Osteoblast (primary cell): ENCODE data around the gene LYSMD1. TPM values are rescaled to one million over a fixed set of nuclear protein-coding genes. Genes with fewer than 3 reads are reported as not detected.

Experiments
- DNase-seq: peaks from one replicate; pipeline ENCODE4 v3.0.0; 2011; ENCODE audit warnings: low spot score, mixed read lengths; ENCODE audit not compliant: insufficient read length; ENCODE audit errors: missing footprints
- H2AFZ ChIP-seq: 2 replicates; pipeline ENCODE4 v1.6.0; 2011; ENCODE audit warnings: mild to moderate bottlenecking, low read length
- H3K27ac ChIP-seq: 2 replicates; pipeline ENCODE4 v1.5.1; 2011; ENCODE audit warnings: mild to moderate bottlenecking, low read depth, low read length, moderate library complexity
- H3K27me3 ChIP-seq: 2 replicates; pipeline ENCODE4 v1.6.0; 2012; ENCODE audit warnings: mild to moderate bottlenecking, control low read depth, inconsistent platforms, low read length, moderate library complexity; ENCODE audit not compliant: insufficient read depth
- H3K36me3 ChIP-seq: 2 replicates; pipeline ENCODE4 v1.5.1; 2011; ENCODE audit warnings: mild to moderate bottlenecking, low read length, control low read depth, moderate library complexity; ENCODE audit not compliant: insufficient read depth
- H3K4me1 ChIP-seq: 2 replicates; pipeline ENCODE4 v1.5.1; 2011; ENCODE audit warnings: mild to moderate bottlenecking, low read length, control low read depth, moderate library complexity; ENCODE audit not compliant: insufficient read depth
- H3K4me2 ChIP-seq: 2 replicates; pipeline ENCODE4 v1.6.0; 2011; ENCODE audit warnings: mild to moderate bottlenecking, low read length; ENCODE audit not compliant: insufficient read depth
- H3K4me3 ChIP-seq: fragments of 200-600 bp; sonication (generic); 3 replicates; pipeline ENCODE4 v1.5.1; 2012; ENCODE audit warnings: mild to moderate bottlenecking, low read length, inconsistent platforms; ENCODE audit not compliant: insufficient read depth
- H3K79me2 ChIP-seq: 2 replicates; pipeline ENCODE4 v1.6.0; 2012; ENCODE audit warnings: mild to moderate bottlenecking, low read length, control low read depth, inconsistent platforms; ENCODE audit not compliant: insufficient read depth
- H3K9me3 ChIP-seq: 2 replicates; pipeline ENCODE4 v1.5.1; 2011; ENCODE audit warnings: low read depth, low read length, control low read depth
- H4K20me1 ChIP-seq: 2 replicates; pipeline ENCODE4 v1.6.0; 2012; ENCODE audit warnings: mild to moderate bottlenecking, low read length, control low read depth; ENCODE audit not compliant: insufficient read depth
- total RNA-seq: library from RNA; depleted of rRNA; stranded (reverse); fragments of >200 nt; gene quantifications from 2 replicates; pipeline ENCODE4 v1.2.3, GENCODE V29; 2012
- TF ChIP-seq, protein P1 (sequence below): IDR thresholded peaks from 2 replicates; pipeline ENCODE4 v1.5.1; 2011; ENCODE audit warnings: mild to moderate bottlenecking, low read depth, low read length, moderate library complexity; ENCODE audit errors: extremely low read depth

Gene LYSMD1
- total RNA-seq, 1 donor: 12.7 TPM

DNA sequence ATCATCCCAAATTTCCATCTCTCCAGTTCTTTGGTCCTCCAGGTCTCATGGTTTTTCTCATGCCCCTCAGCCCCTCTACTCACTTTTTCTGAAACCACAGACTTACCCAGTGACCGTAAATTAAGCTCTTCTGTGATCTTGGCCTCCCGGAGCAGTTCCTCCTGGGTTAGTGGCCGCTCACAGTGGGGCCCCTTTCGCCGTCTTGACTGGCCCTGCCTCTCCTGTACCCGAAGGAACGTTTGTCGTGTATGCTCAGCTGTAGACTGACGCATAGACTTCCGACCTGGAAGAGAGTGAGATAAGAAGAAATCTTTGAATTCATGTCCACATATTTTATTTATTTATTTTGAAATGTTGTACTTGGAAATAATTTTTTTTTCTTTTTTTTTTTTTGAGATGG is 18.5 kb upstream of the LYSMD1 start:
- H3K79me2 ChIP-seq: peaks cover 27% of the 10 kb centered on the region

DNA sequence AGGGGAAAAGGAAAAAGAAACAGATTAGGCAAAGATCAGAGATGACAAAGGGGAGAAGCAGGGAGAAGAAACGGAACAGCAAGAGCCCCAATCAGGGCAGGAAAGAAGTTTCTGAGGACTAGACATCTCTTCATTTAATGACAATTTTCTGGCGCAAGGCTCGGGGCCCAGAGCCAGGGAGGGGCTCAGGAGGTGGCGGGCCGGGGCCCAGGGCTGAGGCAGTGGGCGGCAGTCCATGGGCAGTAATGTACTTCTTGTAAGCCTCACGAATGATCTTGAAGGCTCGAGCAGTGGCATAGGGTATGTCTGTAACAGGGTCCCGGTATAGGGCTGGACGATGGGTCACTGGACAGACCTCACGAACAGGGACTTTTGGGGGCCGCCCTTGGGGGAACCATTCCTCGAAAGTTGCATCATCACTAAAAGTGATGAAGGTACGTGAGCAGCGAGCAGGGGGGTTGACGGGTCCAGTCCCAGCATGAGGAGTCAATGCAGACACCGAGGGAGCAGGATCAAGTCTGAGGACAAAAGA is 10.9 kb upstream of the LYSMD1 start:
- Histone ChIP-seq H3K27me3 (no peaks in the 10 kb centered on the region), H3K9me3 (no peaks in the 10 kb centered on the region), H3K4me2 (no peak overlapping the region), H2AFZ (no peak overlapping the region), H3K27ac (no peak overlapping the region), H3K79me2 (no peaks in the 10 kb centered on the region), H4K20me1 (no peaks in the 10 kb centered on the region), H3K36me3 (peaks cover 46% of the 10 kb centered on the region), H3K4me1 (peaks cover 6% of the 10 kb centered on the region), H3K4me3 (no peak overlapping the region)
- no peak for DNase-seq
- TF ChIP-seq, protein P1, sequence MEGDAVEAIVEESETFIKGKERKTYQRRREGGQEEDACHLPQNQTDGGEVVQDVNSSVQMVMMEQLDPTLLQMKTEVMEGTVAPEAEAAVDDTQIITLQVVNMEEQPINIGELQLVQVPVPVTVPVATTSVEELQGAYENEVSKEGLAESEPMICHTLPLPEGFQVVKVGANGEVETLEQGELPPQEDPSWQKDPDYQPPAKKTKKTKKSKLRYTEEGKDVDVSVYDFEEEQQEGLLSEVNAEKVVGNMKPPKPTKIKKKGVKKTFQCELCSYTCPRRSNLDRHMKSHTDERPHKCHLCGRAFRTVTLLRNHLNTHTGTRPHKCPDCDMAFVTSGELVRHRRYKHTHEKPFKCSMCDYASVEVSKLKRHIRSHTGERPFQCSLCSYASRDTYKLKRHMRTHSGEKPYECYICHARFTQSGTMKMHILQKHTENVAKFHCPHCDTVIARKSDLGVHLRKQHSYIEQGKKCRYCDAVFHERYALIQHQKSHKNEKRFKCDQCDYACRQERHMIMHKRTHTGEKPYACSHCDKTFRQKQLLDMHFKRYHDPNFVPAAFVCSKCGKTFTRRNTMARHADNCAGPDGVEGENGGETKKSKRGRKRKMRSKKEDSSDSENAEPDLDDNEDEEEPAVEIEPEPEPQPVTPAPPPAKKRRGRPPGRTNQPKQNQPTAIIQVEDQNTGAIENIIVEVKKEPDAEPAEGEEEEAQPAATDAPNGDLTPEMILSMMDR: no peak

More for the DNA sequence above, 18.5 kb upstream of the LYSMD1 start:
- peaks cover 12% of the 10 kb centered on the region for H3K4me1 ChIP-seq
- DNase-seq: no peak
- H3K27me3 ChIP-seq: no peaks in the 10 kb centered on the region
- no peak overlapping the region for H3K4me2 ChIP-seq
- H3K27ac ChIP-seq: no peak overlapping the region
- peaks cover 52% of the 10 kb centered on the region for H3K36me3 ChIP-seq
- H2AFZ ChIP-seq: no peak overlapping the region
- TF ChIP-seq, protein P1: no peak
- no peaks in the 10 kb centered on the region for H3K9me3 ChIP-seq
- no peaks in the 10 kb centered on the region for H4K20me1 ChIP-seq
- H3K4me3 ChIP-seq: no peak overlapping the region

DNA sequence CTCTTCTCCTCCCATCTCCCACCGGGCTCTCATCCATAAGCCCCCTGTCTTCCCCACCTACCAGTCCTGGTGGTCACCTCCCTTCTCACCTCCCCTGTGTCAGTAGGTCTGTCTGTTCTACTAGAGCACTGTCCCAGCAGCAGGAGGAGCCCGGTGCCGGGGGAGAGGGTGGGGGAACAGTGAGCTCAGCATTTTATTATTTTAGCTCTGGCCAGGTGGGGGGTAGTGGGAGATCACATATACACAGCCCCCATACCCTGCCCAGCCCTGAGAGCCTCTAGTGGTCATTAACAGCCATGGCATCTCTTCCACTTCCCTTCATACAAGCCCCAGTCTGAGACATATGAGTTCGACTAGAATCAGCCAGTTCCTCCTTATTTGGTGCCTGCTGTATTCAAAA is 10.2 kb upstream of the LYSMD1 start, which contains the start of gene TMOD4:
TMOD4 (minus strand) TSS at position 119 of the 400 bp plus-strand sequence. CDS start 1,106 bp downstream, outside the sequence.
- peaks cover 6% of the 10 kb centered on the region for H3K4me1 ChIP-seq
- H3K79me2 ChIP-seq: no peaks in the 10 kb centered on the region
- no peaks in the 10 kb centered on the region for H4K20me1 ChIP-seq
- H3K27me3 ChIP-seq: no peaks in the 10 kb centered on the region
- H2AFZ ChIP-seq: no peak within 1 kb of the TSS
- TF ChIP-seq, protein P1: peak; percentile 55
- no peak within 1 kb of the TSS for H3K27ac ChIP-seq
- H3K4me3 ChIP-seq: no peak within 1 kb of the TSS
- peaks cover 46% of the 10 kb centered on the region for H3K36me3 ChIP-seq
- H3K9me3 ChIP-seq: no peaks in the 10 kb centered on the region
- peak; percentile 83 for DNase-seq
- no peak within 1 kb of the TSS for H3K4me2 ChIP-seq

DNA sequence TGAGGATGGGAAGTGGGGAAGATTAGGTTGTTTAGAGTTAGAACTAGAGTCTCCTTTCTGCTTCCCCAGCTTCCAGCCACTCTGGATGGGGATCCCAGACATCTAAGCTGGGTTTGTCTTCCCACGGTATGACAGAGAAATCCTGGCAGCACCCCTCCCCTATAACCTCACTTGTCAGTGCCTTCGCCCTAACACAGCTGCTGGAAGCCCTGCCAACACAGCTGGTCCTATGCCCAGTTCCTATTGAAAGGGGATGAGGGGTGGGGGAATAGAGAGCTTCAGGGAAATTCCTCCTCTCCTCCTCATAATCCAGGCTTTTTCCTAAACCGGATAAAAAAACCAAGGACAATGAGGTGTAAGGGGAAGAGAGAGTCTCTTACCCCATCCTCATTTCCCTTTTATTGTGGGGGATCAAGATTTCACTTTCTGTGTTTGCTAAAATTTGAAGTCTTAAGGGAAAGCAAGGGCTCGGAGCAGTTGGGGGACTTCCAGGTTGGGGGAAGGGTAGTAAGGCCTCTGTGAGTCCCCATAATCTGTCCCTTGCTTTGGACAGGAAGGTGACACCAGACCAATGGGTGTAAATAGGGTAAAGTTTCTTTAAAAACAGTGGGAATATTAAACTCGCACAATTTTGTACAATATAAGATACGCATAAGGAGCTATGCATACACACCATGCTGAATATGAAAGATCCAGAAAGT is 9.5 kb upstream of the LYSMD1 start:
- Histone ChIP-seq H3K9me3 (no peaks in the 10 kb centered on the region), H3K4me3 (no peak overlapping the region), H3K4me1 (peaks cover 6% of the 10 kb centered on the region), H3K27me3 (no peaks in the 10 kb centered on the region), H4K20me1 (no peaks in the 10 kb centered on the region), H3K4me2 (no peak overlapping the region), H3K79me2 (no peaks in the 10 kb centered on the region), H3K36me3 (peaks cover 48% of the 10 kb centered on the region), H3K27ac (no peak overlapping the region), H2AFZ (no peak overlapping the region)
- DNase-seq: peak; percentile 27
- TF ChIP-seq, protein P1: no peak
